ENCODE data around the gene MAPK10.

- no peak for TF ChIP-seq CTCF (IDR thresholded peaks at IDR 0.05; ENCODE audit: poor library complexity)
- TF ChIP-seq EZH2 (IDR thresholded peaks at IDR 0.05; ENCODE audit: borderline replicate concordance) = no peak
- TF ChIP-seq EZH2phosphoT487 (IDR thresholded peaks at IDR 0.05; ENCODE audit: low read depth, severe bottlenecking, unreplicated experiment) = no peak
Observed at GRCh38 chr4:86184216-86184900, 175.5 kb downstream of the MAPK10 start.

Data from hepatocyte (in vitro differentiated cells).